EH (cell line): Measurements from ENCODE around the gene ZNF683.
A peak's percentile ranks its signal among the peaks of the same experiment; 100 is the strongest.
"Not testable (repeated sequence)": the region's sequence is repeated elsewhere in the genome, so short reads cannot be mapped to it uniquely, and the experiment has no call there.

Experiments
- DNase-seq: peaks from one replicate; pipeline ENCODE4 v3.0.0-alpha.2; 2015; ENCODE audit warnings: low read depth

ZNF683 gene

GRCh38 chr1:26385063-26385462 is 12.5 kb upstream of the ZNF683 start:
- not testable (repeated sequence) for DNase-seq

- no peak for DNase-seq
Observed at GRCh38 chr1:26384076-26384475, 11.5 kb upstream of the ZNF683 start.

- DNase-seq: no peak
Observed at GRCh38 chr1:26378879-26379251, 6.3 kb upstream of the ZNF683 start.

- DNase-seq: peak; percentile 99
Observed at GRCh38 chr1:26378088-26378878, 5.7 kb upstream of the ZNF683 start.

GRCh38 chr1:26376050-26376449 is 3.5 kb upstream of the ZNF683 start:
- no peak for DNase-seq

GRCh38 chr1:26375081-26375480 is 2.5 kb upstream of the ZNF683 start:
- DNase-seq: peak; percentile 61

- DNase-seq: not testable (repeated sequence)
Observed at GRCh38 chr1:26374361-26374760, 1.8 kb upstream of the ZNF683 start.

GRCh38 chr1:26373789-26374188 is 1.2 kb upstream of the ZNF683 start:
- no peak for DNase-seq

- no peak for DNase-seq
Observed at GRCh38 chr1:26373281-26373680, 731 bp upstream of the ZNF683 start.

- DNase-seq: peak; percentile 58
Observed at GRCh38 chr1:26372039-26372438, 511 bp downstream of the ZNF683 start.

- DNase-seq: no peak
Observed at GRCh38 chr1:26370591-26371382, 1.8 kb downstream of the ZNF683 start.

- DNase-seq: no peak
Observed at GRCh38 chr1:26368486-26368885, 4.1 kb downstream of the ZNF683 start.

- no peak for DNase-seq
Observed at GRCh38 chr1:26368006-26368405, 4.5 kb downstream of the ZNF683 start.

- DNase-seq: no peak
Observed at GRCh38 chr1:26367441-26367840, 5.1 kb downstream of the ZNF683 start.

- no peak for DNase-seq
Observed at GRCh38 chr1:26364956-26365355, 7.6 kb downstream of the ZNF683 start.

GRCh38 chr1:26363549-26364448 is 8.8 kb downstream of the ZNF683 start:
- peak; percentile 74 for DNase-seq

- no peak for DNase-seq
Observed at GRCh38 chr1:26362331-26362730, 10.2 kb downstream of the ZNF683 start.

GRCh38 chr1:26361605-26362122 is 10.9 kb downstream of the ZNF683 start:
- DNase-seq: no peak

GRCh38 chr1:26360807-26361604 is 11.5 kb downstream of the ZNF683 start:
- no peak for DNase-seq

- DNase-seq: no peak
Observed at GRCh38 chr1:26359981-26360806, 12.4 kb downstream of the ZNF683 start.
